GM12878 (cell line): Measurements from ENCODE around the gene ARL4C. TPM values are rescaled to one million over a fixed set of nuclear protein-coding genes. Genes with fewer than 3 reads are reported as not detected.

ENCODE experiments used
- ATAC-seq: fragments of 200-7000 bp; cut with Tn5 transposase; 3 replicates; pipeline ENCODE4 v1.9.1; 2020; ENCODE audit warnings: mild to moderate bottlenecking, moderate library complexity
- BruUV-seq: library from RNA; stranded (reverse); fragments of 400-500 nt; replicated peaks from 2 replicates; lab custom pipeline; 2021; lab: Mats Ljungman, UMichigan
- CTCF ChIA-PET: fragments of 300-600 bp; sonication (Branson Sonifier 250); formaldehyde crosslinking; extraction: SDS; loops from one replicate; lab custom pipeline; 2021; ENCODE audit warnings: inconsistent platforms; lab: Yijun Ruan, JAX
- POLR2A ChIA-PET: fragments of 350-600 bp; formaldehyde crosslinking; extraction: SDS; loops from one replicate; lab custom pipeline; 2021; ENCODE audit warnings: inconsistent platforms; lab: Charles Lee
- RAD21 ChIA-PET: fragments of 300-600 bp; sonication (Branson Sonifier 250); formaldehyde crosslinking; loops from one replicate; lab custom pipeline; 2023; ENCODE audit warnings: antibody characterized with exemption; ENCODE audit not compliant: unreplicated experiment; lab: Charles Lee
- SMC1A ChIA-PET: fragments of 300-600 bp; sonication (Branson Sonifier 250); formaldehyde crosslinking; loops from one replicate; lab custom pipeline; 2023; ENCODE audit not compliant: unreplicated experiment, uncharacterized antibody; lab: Charles Lee
- DNase-seq: peaks from one replicate; pipeline ENCODE4 v3.0.0-alpha.2; 2011; ENCODE audit warnings: low read depth, low spot score
- FAIRE-seq: peaks from 3 replicates; lab custom pipeline; 2011; peaks lifted over from hg19 to GRCh38; lab: Jason Lieb, UNC
- H2AFZ ChIP-seq: 2 replicates; pipeline ENCODE4 v1.6.0; 2011; ENCODE audit warnings: low read depth, low read length, control low read depth; ENCODE audit not compliant: control insufficient read depth
- H3K27ac ChIP-seq: 2 replicates; pipeline ENCODE4 v1.5.1; 2011; ENCODE audit warnings: control low read depth; ENCODE audit not compliant: control insufficient read depth, insufficient read depth
- H3K27me3 ChIP-seq, 2 experiments: replicated peaks in 1 of 2; 2 replicates each; pipeline versions ENCODE4 v1.6.0 to v1.6.1; 2011; ENCODE audit warnings: low read length in 1 of 2; ENCODE audit not compliant: control insufficient read depth in 2 of 2, insufficient read depth in 2 of 2
- H3K36me3 ChIP-seq, 2 experiments: 2 replicates each; pipeline ENCODE4 v1.5.1; 2011; ENCODE audit warnings: low read length in 1 of 2; ENCODE audit not compliant: control insufficient read depth in 2 of 2, insufficient read depth in 2 of 2
- H3K4me1 ChIP-seq: 2 replicates; pipeline ENCODE4 v1.6.1; 2011; ENCODE audit warnings: mild to moderate bottlenecking, low read length, moderate library complexity, mixed read lengths; ENCODE audit not compliant: control insufficient read depth, insufficient read depth
- H3K4me2 ChIP-seq: 2 replicates; pipeline ENCODE4 v1.6.0; 2011; ENCODE audit warnings: control low read depth; ENCODE audit not compliant: control insufficient read depth, insufficient read depth
- H3K4me3 ChIP-seq: fragments of 200-600 bp; sonication (generic); 2 replicates; pipeline ENCODE4 v1.5.1; 2016
- H3K79me2 ChIP-seq: 2 replicates; pipeline ENCODE4 v1.6.0; 2011; ENCODE audit warnings: low read length; ENCODE audit not compliant: control insufficient read depth, insufficient read depth
- H3K9ac ChIP-seq: 2 replicates; pipeline ENCODE4 v1.8.0; 2011; ENCODE audit warnings: low read length, control low read depth, mixed read lengths; ENCODE audit not compliant: control insufficient read depth, insufficient read depth
- H3K9me3 ChIP-seq: replicated peaks from 3 replicates; pipeline ENCODE4 v1.5.1; 2011; ENCODE audit warnings: mild to moderate bottlenecking, low read length; ENCODE audit not compliant: control insufficient read depth, insufficient read depth
- H4K20me1 ChIP-seq: 2 replicates; pipeline ENCODE4 v1.6.0; 2011; ENCODE audit not compliant: control insufficient read depth, insufficient read depth
- CHD2 ChIP-seq: IDR thresholded peaks from 2 replicates; pipeline ENCODE4 v1.6.1; 2011; ENCODE audit warnings: low read depth, low read length, improper control_type of control experiment, borderline replicate concordance
- CREB1 ChIP-seq: IDR thresholded peaks from 2 replicates; pipeline ENCODE4 v1.6.1; 2012; ENCODE audit warnings: low read depth, mild to moderate bottlenecking, inconsistent platforms
- JUNB ChIP-seq: IDR thresholded peaks from 2 replicates; pipeline ENCODE4 v1.6.1; 2016; ENCODE audit warnings: antibody characterized with exemption, mild to moderate bottlenecking
- POU2F2 ChIP-seq: IDR thresholded peaks from 3 replicates; pipeline ENCODE4 v1.6.1; 2011; ENCODE audit warnings: low read depth, mild to moderate bottlenecking, low read length, borderline replicate concordance
- whole genome bisulfite sequencing: methylation state at CpG from one replicate; pipeline ENCODE4 v1.1.6; 2016; ENCODE audit warnings: low lambda C conversion rate; ENCODE audit not compliant: insufficient replicate concordance, insufficient coverage; ENCODE audit errors: missing lambda C conversion rate; 5-methylcytosine and 5-hydroxymethylcytosine counted together
- in situ Hi-C: fragments of 300-500 bp; cut with MboI; formaldehyde crosslinking; loops from 9 replicates; pipeline ENCODE4 v1.14.3; 2018; ENCODE audit warnings: mixed read lengths
- intact Hi-C: fragments of 100-400 bp; cut with micrococcal nuclease; formaldehyde crosslinking; loops from one replicate; pipeline ENCODE4 v1.14.2; 2022; ENCODE audit not compliant: unreplicated experiment
- polyA plus RNA-seq, 11 experiments: library from polyadenylated mRNA; depleted of rRNA in 4 of 11; unstranded in 6 of 11; stranded (reverse) in 5 of 11; fragments of >200 nt; fragmentation: Nextera tagmentation in 4 of 11; fragmentation: Illumina TruSeq in 1 of 11; extraction: Ambion mirVana in 4 of 11; extraction: Trizol in 1 of 11; gene quantifications; 1 replicate in 1 of 11; 2 replicates in 10 of 11; pipeline versions ENCODE4 v1.2.1 to v1.2.3, GENCODE V29; 2011 to 2016; ENCODE audit warnings: inconsistent platforms in 2 of 11, missing spikeins in 2 of 11, low read depth in 1 of 11
- total RNA-seq, 4 experiments: library from RNA; depleted of rRNA in 3 of 4; stranded (reverse); fragments of >200 nt in 3 of 4; fragmentation: Illumina TruSeq in 1 of 4; extraction: Trizol in 1 of 4; gene quantifications; 2 replicates each; pipeline versions ENCODE4 v1.2.1 to v1.2.3, GENCODE V29; 2013 to 2021

ARL4C gene
- total and polyA plus RNA-seq, 10 of the 15 experiments (the other 5 are each of a cell fraction or from before 2014, with no cell fraction given): 0.03 to 0.72 (median 0.06) TPM; not detected in 4

- Histone ChIP-seq H3K27me3 (no peaks in the 10 kb centered on the region), H3K9me3 (no peaks in the 10 kb centered on the region), H3K4me2 (no peak overlapping the region), H3K4me3 (no peak overlapping the region), H2AFZ (no peak overlapping the region), H3K4me1 (peaks cover 14% of the 10 kb centered on the region), H3K27ac (no peak overlapping the region), H3K79me2 (no peaks in the 10 kb centered on the region), H3K9ac (no peak overlapping the region), H3K36me3 (no peaks in the 10 kb centered on the region), H4K20me1 (no peaks in the 10 kb centered on the region)
- no peak for TF ChIP-seq JUNB
- no peak for TF ChIP-seq POU2F2
- no peak for TF ChIP-seq CREB1
- TF ChIP-seq CHD2: no peak
- CTCF ChIA-PET: no interaction called here
- 99% methylated on average over 4 of the region's 4 CpGs for WGBS
- FAIRE-seq: no peak
- SMC1A ChIA-PET: no interaction called here
- BruUV-seq: no TSS peak
- in situ Hi-C loops: no loop called here
- no peak for ATAC-seq
- DNase-seq: no peak
- RAD21 ChIA-PET: no interaction called here
- POLR2A ChIA-PET: no interaction called here
- intact Hi-C loops: no loop called here
These were observed 52.6 kb downstream of the ARL4C start for GRCh38 chr2:234444242-234444730.
